Osteocyte (in vitro differentiated cells): ENCODE data around the gene CDH12. TPM values are rescaled to one million over a fixed set of nuclear protein-coding genes. Genes with fewer than 3 reads are reported as not detected.

Source experiments
- DNase-seq: peaks from one replicate; pipeline ENCODE4 v3.0.0; 2021; ENCODE audit warnings: mixed read lengths; ENCODE audit not compliant: unreplicated experiment; ENCODE audit errors: extremely low spot score
- H3K27ac Mint-ChIP-seq: one replicate; pipeline ENCODE4 v1.8.0; 2021; ENCODE audit warnings: mild to moderate bottlenecking, mixed read lengths; ENCODE audit not compliant: unreplicated experiment
- H3K27me3 Mint-ChIP-seq: one replicate; pipeline ENCODE4 v1.8.0; 2021; ENCODE audit warnings: mixed read lengths; ENCODE audit not compliant: unreplicated experiment
- H3K36me3 Mint-ChIP-seq: one replicate; pipeline ENCODE4 v1.8.0; 2021; ENCODE audit warnings: mixed read lengths; ENCODE audit not compliant: unreplicated experiment
- H3K4me1 Mint-ChIP-seq: one replicate; pipeline ENCODE4 v1.8.0; 2021; ENCODE audit warnings: mixed read lengths; ENCODE audit not compliant: unreplicated experiment
- H3K4me3 Mint-ChIP-seq: one replicate; pipeline ENCODE4 v1.8.0; 2021; ENCODE audit warnings: mild to moderate bottlenecking, moderate library complexity, mixed read lengths; ENCODE audit not compliant: unreplicated experiment
- H3K9me3 Mint-ChIP-seq: one replicate; pipeline ENCODE4 v1.8.0; 2021; ENCODE audit warnings: mixed read lengths; ENCODE audit not compliant: unreplicated experiment
- CTCF ChIP-seq: fragments of 200-600 bp; sonication (generic); IDR thresholded peaks from 2 replicates; pipeline ENCODE4 v1.5.0; 2021; ENCODE audit warnings: antibody characterized with exemption, mild to moderate bottlenecking, moderate library complexity
- total RNA-seq: library from RNA; stranded (reverse); gene quantifications from 2 replicates; pipeline ENCODE4 v1.2.1, GENCODE V29; 2021

The CDH12 gene
- total RNA-seq, 1 donor from 2014 or later: not detected

GRCh38 chr5:21774801-21775200 lies 1078.3 kb downstream of the CDH12 start:
- Mint-ChIP-seq H3K27ac (no peak overlapping the region), H3K27me3 (peaks cover 6% of the 10 kb centered on the region), H3K4me1 (no peaks in the 10 kb centered on the region), H3K4me3 (no peak overlapping the region), H3K9me3 (no peaks in the 10 kb centered on the region), H3K36me3 (no peaks in the 10 kb centered on the region)
- no peak for DNase-seq
- no peak for TF ChIP-seq CTCF

GRCh38 chr5:21774281-21774680 lies 1078.9 kb downstream of the CDH12 start:
- DNase-seq: no peak
- H3K4me3 Mint-ChIP-seq: no peak overlapping the region
- no peaks in the 10 kb centered on the region for H3K36me3 Mint-ChIP-seq
- H3K27ac Mint-ChIP-seq: no peak overlapping the region
- no peaks in the 10 kb centered on the region for H3K4me1 Mint-ChIP-seq
- peaks cover 7% of the 10 kb centered on the region for H3K27me3 Mint-ChIP-seq
- H3K9me3 Mint-ChIP-seq: no peaks in the 10 kb centered on the region
- no peak for TF ChIP-seq CTCF

- DNase-seq: no peak
- no peaks in the 10 kb centered on the region for H3K9me3 Mint-ChIP-seq
- H3K4me1 Mint-ChIP-seq: no peaks in the 10 kb centered on the region
- peaks cover 9% of the 10 kb centered on the region for H3K27me3 Mint-ChIP-seq
- H3K36me3 Mint-ChIP-seq: no peaks in the 10 kb centered on the region
- TF ChIP-seq CTCF: no peak
- no peak overlapping the region for H3K27ac Mint-ChIP-seq
- H3K4me3 Mint-ChIP-seq: no peak overlapping the region
Measured at GRCh38 chr5:21773456-21773855, 1079.7 kb downstream of the CDH12 start.

- no peak for DNase-seq
- Mint-ChIP-seq H3K36me3 (no peaks in the 10 kb centered on the region), H3K9me3 (no peaks in the 10 kb centered on the region), H3K4me3 (no peak overlapping the region), H3K27me3 (peaks cover 4% of the 10 kb centered on the region), H3K27ac (no peak overlapping the region), H3K4me1 (no peaks in the 10 kb centered on the region)
- TF ChIP-seq CTCF: no peak
Measured at GRCh38 chr5:21765406-21765805, 1087.7 kb downstream of the CDH12 start.

GRCh38 chr5:21739096-21739495 lies 1114.0 kb downstream of the CDH12 start:
- Mint-ChIP-seq H3K4me1 (no peaks in the 10 kb centered on the region), H3K27me3 (peaks cover 8% of the 10 kb centered on the region), H3K9me3 (no peaks in the 10 kb centered on the region), H3K27ac (no peak overlapping the region), H3K36me3 (no peaks in the 10 kb centered on the region), H3K4me3 (no peak overlapping the region)
- TF ChIP-seq CTCF: no peak
- no peak for DNase-seq
